Retinal pigment epithelial cell (primary cell): ENCODE measurements around the gene ABCE1.

Experiments
- DNase-seq: peaks from one replicate; pipeline ENCODE4 v3.0.0-alpha.2; 2010; ENCODE audit warnings: low read depth
- H3K4me3 ChIP-seq: 2 replicates; pipeline ENCODE4 v1.5.1; 2011; ENCODE audit warnings: mild to moderate bottlenecking, low read length, control low read depth, moderate library complexity
- CTCF ChIP-seq: conservative IDR thresholded peaks from 2 replicates; pipeline ENCODE4 v1.5.1; 2011; ENCODE audit warnings: low read depth, low read length, control low read depth, inconsistent platforms

The ABCE1 gene

GRCh38 chr4:145102619-145103018 is 4.5 kb downstream of the ABCE1 start:
- no peak for TF ChIP-seq CTCF
- H3K4me3 ChIP-seq = no peak overlapping the region
- DNase-seq = no peak

- DNase-seq = no peak
- TF ChIP-seq CTCF = no peak
- no peak overlapping the region for H3K4me3 ChIP-seq
Measured at GRCh38 chr4:145103496-145103895, 5.4 kb downstream of the ABCE1 start.

- no peak for TF ChIP-seq CTCF
- DNase-seq = no peak
- H3K4me3 ChIP-seq = no peak overlapping the region
Measured at GRCh38 chr4:145107126-145107525, 9.0 kb downstream of the ABCE1 start.

- DNase-seq = no peak
- TF ChIP-seq CTCF = no peak
- no peak overlapping the region for H3K4me3 ChIP-seq
Measured at GRCh38 chr4:145108128-145108527, 10.0 kb downstream of the ABCE1 start.

- TF ChIP-seq CTCF = no peak
- H3K4me3 ChIP-seq = no peak overlapping the region
- DNase-seq = no peak
Measured at GRCh38 chr4:145125396-145125795, 27.3 kb downstream of the ABCE1 start.

GRCh38 chr4:145130130-145130529 is 32.0 kb downstream of the ABCE1 start:
- no peak for TF ChIP-seq CTCF
- DNase-seq = no peak
- H3K4me3 ChIP-seq = no peak overlapping the region

- no peak overlapping the region for H3K4me3 ChIP-seq
- DNase-seq = peak; percentile 55
- no peak for TF ChIP-seq CTCF
Measured at GRCh38 chr4:145130788-145131399, 32.8 kb downstream of the ABCE1 start.
